WTC11 (cell line): ENCODE results near the gene ATP6V1G2.

Source experiments
- ATF2 ChIP-seq: sonication (generic); formaldehyde crosslinking; IDR thresholded peaks from 2 replicates; pipeline ENCODE4 v1.8.1; 2022; ENCODE audit warnings: low read depth, missing genetic modification reagents, borderline replicate concordance
- CTCF ChIP-seq: fragments of 200-600 bp; IDR thresholded peaks from 2 replicates; pipeline ENCODE4 v1.8.0; 2022; ENCODE audit warnings: antibody characterized with exemption
- E2F5 ChIP-seq: sonication (generic); formaldehyde crosslinking; IDR thresholded peaks from 2 replicates; pipeline ENCODE4 v1.8.1; 2022; ENCODE audit warnings: mild to moderate bottlenecking, moderate library complexity, missing genetic modification reagents
- ELF4 ChIP-seq: sonication (generic); formaldehyde crosslinking; IDR thresholded peaks from 2 replicates; pipeline ENCODE4 v1.8.1; 2022; ENCODE audit warnings: low read depth, mild to moderate bottlenecking, moderate library complexity, missing genetic modification reagents
- EMX1 ChIP-seq: fragments of 250-450 bp; sonication (Bioruptor Pico); IDR thresholded peaks from 2 replicates; pipeline ENCODE4 v1.8.0; 2021; ENCODE audit warnings: mild to moderate bottlenecking
- ETV6 ChIP-seq: sonication (generic); formaldehyde crosslinking; IDR thresholded peaks from 2 replicates; pipeline ENCODE4 v1.8.1; 2022; ENCODE audit warnings: mild to moderate bottlenecking, missing genetic modification reagents
- MAX ChIP-seq: sonication (generic); formaldehyde crosslinking; IDR thresholded peaks from 2 replicates; pipeline ENCODE4 v1.8.0; 2022; ENCODE audit warnings: mild to moderate bottlenecking, missing genetic modification reagents
- NFYB ChIP-seq: sonication (generic); formaldehyde crosslinking; conservative IDR thresholded peaks from 2 replicates; pipeline ENCODE4 v1.8.0; 2022; ENCODE audit warnings: low read depth, missing genetic modification reagents
- SMAD3 ChIP-seq: sonication (generic); formaldehyde crosslinking; IDR thresholded peaks from 2 replicates; pipeline ENCODE4 v1.8.0; 2022; ENCODE audit warnings: missing genetic modification reagents, mild to moderate bottlenecking, borderline replicate concordance
- SOX15 ChIP-seq: fragments of 250-450 bp; sonication (Bioruptor Pico); IDR thresholded peaks from 2 replicates; pipeline ENCODE4 v1.9.0; 2021; ENCODE audit warnings: mild to moderate bottlenecking
- SP1 ChIP-seq: sonication (generic); formaldehyde crosslinking; conservative IDR thresholded peaks from 2 replicates; pipeline ENCODE4 v1.8.1; 2022; ENCODE audit warnings: missing genetic modification reagents
- USF2 ChIP-seq: sonication (generic); formaldehyde crosslinking; IDR thresholded peaks from 2 replicates; pipeline ENCODE4 v1.8.1; 2023; ENCODE audit warnings: mild to moderate bottlenecking, missing genetic modification reagents, moderate library complexity
- ZBTB21 ChIP-seq: sonication (generic); formaldehyde crosslinking; IDR thresholded peaks from 2 replicates; pipeline ENCODE4 v1.8.1; 2023; ENCODE audit warnings: mild to moderate bottlenecking, missing genetic modification reagents, borderline replicate concordance
- ZNF232 ChIP-seq: sonication (generic); formaldehyde crosslinking; IDR thresholded peaks from 2 replicates; pipeline ENCODE4 v1.8.0; 2022; ENCODE audit warnings: mild to moderate bottlenecking, missing genetic modification reagents

GRCh38 chr6:31543639-31544038, 2.8 kb downstream of the ATP6V1G2 start:
- TF ChIP-seq CTCF, result no peak
- TF ChIP-seq SOX15, result no peak
- no peak for TF ChIP-seq ELF4
- no peak for TF ChIP-seq ATF2 (CRISPR knock-in tag)
- no peak for TF ChIP-seq USF2 (CRISPR knock-in tag)
- TF ChIP-seq SP1, result no peak
- no peak for TF ChIP-seq MAX
- TF ChIP-seq SMAD3 (CRISPR knock-in tag), result no peak
- TF ChIP-seq ZBTB21 (CRISPR knock-in tag), result no peak
- no peak for TF ChIP-seq ZNF232 (CRISPR knock-in tag)
- no peak for TF ChIP-seq ETV6 (CRISPR knock-in tag)
- no peak for TF ChIP-seq EMX1 (CRISPR knock-in tag)
- no peak for TF ChIP-seq E2F5 (CRISPR knock-in tag)
- TF ChIP-seq NFYB (CRISPR knock-in tag), result no peak
